NCI-H1436 (cell line): Measurements from ENCODE around the gene DCTN2.

ENCODE experiments used
- DNase-seq: peaks from one replicate; lab custom pipeline; 2025; lab: John Stamatoyannopoulos, UW

DCTN2 gene

DNA sequence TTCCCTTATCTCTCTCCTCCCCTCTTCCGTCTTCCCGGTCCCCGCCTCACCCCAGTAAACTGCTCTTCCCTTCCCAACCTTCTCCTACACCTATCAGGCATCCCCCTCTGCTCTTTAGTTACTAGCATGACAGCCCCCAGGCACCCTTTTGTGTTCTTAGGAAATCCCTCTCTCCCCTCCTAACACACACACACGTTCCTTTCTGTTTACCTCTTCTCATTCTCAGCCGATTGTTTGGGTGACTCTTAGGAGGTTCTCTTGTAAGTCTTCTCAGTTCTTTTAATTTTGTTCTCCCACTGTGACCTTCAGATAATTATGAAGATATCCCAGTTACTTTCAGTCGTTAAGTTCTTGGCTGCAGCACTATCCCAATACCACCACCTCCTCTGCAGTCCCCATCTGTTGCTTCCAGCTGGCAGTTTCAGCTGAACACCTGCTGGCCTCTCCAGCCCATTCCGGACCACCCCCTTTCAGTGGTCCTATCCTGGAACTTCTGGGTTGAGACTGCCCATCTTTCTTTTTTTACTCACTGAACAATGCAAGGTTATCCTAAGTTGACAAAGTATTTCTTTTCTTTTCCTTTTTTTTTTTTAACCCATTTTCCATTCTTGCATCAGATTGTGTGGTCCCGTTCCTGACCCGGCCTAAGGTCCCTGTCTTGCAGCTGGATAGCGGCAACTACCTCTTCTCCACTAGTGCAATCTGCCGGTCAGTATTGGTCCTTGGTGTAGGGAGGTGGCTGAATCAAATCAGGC lies 58.4 kb downstream of the DCTN2 start:
- no peak for DNase-seq

- DNase-seq = peak; percentile 96
These were observed 59.2 kb downstream of the DCTN2 start, which contains the start of gene MARS1 for GRCh38 chr12:57487597-57488401. Gene MARS1, plus strand, starts transcription at chr12:57488068. Its CDS starts 23 bp downstream, at chr12:57488091.

DNA sequence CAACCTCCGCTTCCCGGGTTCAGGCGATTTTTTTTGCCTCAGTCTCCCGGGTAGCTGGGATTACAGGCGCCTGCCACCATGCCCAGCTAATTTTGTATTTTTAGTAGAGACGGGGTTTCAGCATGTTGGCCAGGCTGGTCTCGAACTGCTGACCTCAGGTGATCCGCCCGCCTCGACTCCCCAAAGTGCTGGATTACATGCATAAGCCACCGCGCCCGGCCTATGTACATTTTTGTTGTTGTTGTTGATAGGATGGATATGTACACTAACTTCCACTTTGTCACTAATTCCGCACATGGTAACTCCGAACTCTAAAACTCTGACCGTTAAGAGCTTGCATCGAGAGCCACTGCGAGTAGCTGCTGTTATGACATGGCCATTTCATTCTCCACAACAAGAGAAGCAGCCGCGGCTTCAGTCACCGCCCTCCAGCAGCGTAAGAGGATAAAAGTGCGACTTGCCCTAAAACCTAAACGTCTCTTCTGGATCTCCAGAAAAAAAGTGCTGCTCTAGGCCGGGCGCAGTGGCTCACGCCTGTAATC lies 59.9 kb downstream of the DCTN2 start:
- DNase-seq = no peak

DNA sequence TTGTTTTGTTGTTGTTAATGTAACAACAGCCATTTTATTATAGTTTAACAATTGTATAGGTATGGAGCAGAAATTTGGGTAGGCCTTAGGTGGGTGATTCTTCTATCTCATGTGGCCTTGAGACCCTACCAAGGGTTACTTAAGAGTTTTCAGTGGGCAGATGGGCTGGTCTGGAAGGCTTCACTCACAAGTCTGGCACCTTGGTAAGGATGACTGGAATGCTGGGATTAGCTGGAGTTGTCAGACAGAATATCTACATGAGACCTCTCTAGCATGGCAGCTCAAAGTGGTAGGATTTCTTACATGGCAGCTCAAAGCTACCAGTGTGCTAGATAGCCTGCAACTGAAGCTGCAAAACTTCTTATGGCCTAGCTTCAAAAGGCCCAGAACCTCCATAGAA lies 61.3 kb downstream of the DCTN2 start:
- DNase-seq = no peak

DNA sequence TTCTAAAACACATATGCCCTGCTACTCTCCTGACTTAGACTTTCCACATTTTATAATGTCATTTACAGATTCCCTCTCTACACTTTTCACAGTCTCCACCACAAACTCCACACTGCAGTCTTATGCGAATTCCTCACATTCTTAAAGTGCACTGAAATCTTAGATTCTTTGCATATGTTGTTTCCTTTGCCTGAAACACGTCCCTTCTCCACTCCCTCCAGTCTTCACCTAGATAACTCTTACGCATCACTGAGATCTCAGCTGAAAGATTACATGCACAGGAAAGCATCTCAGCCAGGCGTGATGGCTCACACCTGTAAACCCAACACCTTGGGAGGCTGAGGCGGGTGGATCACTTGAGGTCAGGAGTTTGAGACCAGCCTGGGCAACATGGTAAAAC lies 63.5 kb downstream of the DCTN2 start:
- no peak for DNase-seq

GRCh38 chr12:57481671-57482070 lies 65.3 kb downstream of the DCTN2 start:
- DNase-seq = no peak
